HG03108 (cell line): ENCODE results near the gene CEND1.

Source experiments
- ATAC-seq: cut with Tn5 transposase; IDR thresholded peaks from one replicate; pipeline ENCODE4 v1.9.1; 2021; ENCODE audit warnings: moderate library complexity; ENCODE audit not compliant: unreplicated experiment

The CEND1 gene

DNA sequence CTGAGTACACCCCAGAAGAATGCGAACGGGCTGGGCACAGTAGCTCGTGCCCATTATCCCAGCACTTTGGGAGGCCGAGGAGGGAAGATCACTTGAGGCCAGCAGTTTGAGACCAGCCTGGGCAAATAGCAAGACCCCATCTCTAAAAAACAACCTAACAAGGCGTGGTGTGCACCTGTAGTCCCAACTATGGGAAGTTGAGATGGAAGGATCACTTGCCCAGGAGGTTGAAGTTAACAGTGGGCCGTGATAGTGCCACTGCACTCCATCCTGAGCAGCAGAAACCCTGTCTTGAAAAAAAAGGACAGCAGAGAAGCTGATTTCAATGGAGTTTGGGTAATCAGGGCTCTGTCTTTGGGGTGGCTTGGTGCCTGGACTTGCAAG, 23.2 kb upstream of the CEND1 start:
- ATAC-seq, result no peak

DNA sequence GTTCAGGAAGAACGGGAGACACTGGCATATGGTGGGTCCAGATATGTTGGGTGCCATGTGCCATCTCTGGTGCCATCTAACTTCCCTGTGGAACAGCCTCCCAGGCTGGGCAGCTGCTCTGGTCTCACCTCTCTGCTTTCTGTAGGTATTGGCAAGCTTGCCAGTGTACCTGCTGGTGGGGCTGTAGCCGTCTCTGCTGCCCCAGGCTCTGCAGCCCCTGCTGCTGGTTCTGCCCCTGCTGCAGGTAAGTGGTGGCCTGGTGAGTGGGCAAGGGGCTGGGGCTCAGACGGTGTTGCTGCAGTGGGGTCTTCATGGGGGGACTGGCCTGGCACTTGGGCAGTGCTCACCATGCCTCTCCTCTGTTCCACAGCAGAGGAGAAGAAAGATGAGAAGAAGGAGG, 22.5 kb upstream of the CEND1 start:
- ATAC-seq, result no peak

DNA sequence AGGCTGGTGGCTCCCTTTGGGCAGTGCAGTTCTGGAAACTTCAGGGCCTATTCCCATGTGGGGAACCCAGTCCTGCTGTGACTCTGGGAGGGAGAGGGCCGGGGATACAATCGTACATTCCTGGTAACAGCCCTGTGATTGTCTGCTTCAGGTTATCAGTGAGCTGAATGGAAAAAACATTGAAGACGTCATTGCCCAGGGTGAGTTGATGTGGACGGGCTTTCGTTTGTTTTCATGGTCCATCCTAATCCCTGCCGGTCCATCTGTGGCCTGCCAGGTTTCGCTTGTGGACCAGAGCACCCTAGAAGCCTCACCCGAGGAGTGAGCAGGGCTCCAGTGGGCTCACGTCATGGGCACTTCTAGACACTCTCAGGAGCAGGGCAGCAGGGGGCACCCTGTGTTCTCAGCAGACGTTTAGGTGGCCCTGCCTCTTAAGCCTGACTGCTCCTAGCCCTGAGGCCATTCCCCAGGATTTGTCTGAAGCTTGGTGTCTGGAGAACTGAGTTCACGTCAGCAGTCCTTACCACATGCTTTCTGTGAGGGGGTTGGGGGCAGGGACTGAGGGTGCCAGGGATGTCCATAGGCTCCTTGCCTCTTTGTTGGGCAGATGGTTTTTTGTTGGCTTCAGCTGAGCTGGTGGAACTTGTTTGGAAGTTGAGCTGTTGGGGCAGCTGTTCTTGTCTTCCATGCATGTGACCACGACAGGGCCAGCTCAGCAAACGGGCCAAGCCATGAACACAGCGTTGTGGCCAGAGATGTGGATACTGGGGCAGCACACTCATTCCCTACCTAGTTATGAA, 21.8 kb upstream of the CEND1 start:
- ATAC-seq, result no peak

DNA sequence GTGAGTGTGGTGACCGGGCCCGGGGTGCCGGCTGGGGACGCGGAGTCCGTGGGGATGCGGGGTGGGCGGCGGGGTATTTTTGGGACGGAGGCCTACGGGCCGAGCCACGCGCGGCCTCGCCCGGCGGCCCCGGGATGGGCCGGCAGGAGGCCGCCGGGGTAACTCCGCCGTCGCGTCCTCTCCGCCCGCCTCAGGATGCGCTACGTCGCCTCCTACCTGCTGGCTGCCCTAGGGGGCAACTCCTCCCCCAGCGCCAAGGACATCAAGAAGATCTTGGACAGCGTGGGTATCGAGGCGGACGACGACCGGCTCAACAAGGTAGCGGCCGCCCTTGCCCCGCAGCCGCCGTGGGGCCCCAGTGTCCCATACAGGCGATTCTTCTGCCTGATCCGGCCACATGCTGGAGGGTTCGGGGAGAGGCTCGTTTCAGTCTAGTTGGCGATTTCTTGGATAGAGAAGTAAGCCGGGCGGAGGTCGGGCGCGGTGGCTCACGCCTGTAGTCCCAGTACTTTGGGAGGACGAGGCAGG, 20.2 kb upstream of the CEND1 start:
- no peak for ATAC-seq

DNA sequence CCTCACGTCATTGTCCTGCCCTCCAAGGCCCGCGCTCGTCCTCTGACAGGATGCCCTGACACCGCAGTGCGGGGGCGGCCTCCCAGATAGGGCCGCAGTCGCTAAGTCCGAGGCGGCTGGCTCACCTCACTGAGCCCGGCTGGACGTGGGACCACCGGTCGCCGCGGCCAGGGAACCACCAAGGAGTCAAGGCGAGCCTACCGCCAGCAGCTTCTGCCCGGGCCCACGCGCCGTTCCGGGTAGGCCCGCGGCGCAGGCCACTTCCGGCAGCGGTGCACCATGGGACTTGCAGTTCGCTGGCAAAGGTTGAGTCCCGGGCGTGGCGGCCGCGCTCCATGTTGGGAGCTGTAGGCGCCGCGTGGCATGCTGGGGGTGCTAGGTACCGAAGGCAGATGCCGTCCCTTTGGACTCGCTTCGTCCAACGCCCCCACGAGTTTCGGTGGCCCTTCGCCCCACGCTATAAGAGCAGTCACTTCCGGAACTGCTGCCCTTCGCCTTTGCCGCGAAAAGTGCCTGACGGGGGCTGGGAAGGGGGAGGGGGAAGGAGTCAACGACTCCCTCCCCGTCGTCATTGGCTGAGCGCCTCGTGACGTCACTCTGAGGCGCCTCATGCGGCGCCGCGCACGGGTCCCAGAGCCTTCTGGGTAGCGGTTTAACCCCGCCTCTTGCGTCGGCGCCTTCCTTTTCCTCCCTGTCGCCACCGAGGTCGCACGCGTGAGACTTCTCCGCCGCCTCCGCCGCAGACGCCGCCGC, 19.6 kb upstream of the CEND1 start, which contains the start of gene RPLP2:
Gene RPLP2 (plus strand): TSS at position 681 of the 753 bp plus-strand sequence. CDS start 268 bp downstream, outside the sequence.
- ATAC-seq, result peak; percentile 75

DNA sequence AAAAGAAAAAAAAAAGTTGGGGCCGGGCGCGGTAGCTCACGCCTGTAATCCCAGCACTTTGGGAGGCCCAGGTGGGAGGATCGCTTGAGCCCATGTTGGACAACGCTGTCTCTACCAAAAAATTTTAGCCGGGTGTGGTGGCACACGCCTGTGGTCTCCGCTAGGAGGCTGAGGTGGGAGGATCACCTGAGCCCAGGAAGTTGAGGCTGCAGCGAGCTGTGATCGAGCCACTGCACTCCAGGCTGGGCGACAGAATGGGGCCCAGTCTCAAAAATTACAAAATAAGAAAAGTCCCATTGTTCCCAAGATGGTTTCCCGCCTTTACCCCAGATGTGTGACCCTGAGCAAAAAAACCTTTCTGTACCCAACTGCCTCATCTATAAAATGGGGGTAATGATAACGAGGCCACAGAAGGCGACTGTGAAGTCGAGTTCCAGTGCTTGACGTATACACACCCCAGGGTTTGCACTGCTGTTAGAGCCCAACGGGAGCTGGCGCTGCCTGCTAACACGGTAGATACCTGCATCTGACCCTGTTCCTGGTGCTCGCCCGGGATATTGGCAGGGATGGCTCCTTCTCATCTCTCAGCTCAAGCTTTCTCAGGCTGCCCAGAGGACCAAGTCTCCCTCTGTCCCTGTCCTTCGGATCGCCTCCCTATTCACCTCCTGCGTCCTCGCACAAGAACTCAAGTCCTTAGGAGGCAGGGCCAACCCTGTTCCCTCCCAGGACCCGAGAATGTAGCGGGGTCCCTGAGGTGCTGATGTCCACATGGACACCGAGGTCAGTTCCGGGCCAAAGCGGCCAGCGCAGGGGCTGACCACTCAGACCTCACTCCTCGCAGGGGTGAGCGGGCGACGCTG, 18.8 kb upstream of the CEND1 start:
- no peak for ATAC-seq

DNA sequence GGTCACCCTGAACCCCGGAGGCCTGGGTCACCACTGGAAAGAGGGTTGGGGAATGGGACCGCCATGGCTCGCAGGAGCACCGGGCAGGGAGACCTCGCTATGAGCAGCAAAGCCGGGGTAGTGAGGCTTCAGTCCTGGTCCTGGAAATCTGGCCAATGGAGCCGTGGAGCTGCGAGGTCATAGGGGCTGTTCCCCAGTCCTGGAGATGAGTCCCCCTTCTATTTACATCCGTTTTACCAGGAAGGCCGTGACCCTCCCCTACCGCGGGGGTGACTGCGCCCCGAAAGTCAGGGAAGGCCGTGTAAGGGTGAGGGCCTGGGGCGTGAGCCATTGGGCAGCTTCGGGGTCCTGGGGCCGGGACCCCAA, 14.7 kb upstream of the CEND1 start:
- ATAC-seq, result no peak

DNA sequence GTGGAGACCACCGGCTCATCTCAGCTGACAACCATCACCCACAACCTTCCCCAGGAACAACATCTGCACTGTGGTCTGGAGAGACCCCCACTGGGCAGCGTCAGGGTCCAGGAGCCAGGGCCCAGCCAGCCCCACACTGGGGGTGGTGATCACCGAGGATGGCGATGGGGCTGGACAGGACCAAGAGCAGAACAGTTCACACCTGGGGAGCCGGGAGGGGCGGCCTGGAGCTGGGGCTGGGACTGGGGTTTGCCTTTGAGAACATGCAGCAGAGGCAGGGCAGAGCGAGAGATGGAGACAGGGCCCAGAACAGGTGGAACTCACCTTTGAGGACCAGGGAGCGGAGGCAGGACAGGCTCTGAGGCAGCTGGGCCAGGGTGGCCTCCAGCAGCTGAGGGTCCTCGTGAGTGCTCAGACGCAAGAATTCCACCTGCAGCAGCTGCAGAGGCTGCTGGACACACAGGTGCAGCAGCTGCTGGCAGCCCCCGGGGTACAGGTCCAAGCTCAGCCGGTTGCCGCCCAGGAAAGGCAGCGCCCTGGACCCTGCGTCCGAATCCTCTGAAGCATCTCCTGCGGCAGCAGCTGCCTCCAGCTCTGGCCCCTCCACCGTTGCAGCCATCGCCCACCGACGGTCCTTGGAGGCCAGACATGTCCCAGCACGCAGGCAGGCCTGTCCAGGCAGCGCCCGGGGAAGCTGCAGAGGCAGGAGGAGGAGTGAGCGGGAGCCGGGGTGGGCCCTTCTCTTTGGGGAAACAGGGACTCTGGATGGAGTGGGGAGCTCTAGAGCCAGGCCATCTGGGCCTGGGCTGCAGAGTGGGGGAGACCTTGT, 14.1 kb upstream of the CEND1 start:
- no peak for ATAC-seq

DNA sequence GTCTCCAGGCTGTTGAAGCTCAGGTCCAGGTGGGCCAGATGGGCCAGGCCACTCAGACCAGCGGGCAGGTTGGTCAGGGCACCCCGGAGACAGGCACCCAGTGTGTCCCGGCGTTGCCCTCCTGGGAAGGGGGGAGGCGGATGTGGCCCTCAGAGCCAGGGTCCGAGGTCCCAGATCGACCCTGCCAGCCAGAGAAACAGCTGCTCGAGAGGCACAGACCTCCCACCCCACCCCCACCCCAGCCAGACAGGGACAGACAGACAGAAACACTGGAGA, 13.5 kb upstream of the CEND1 start:
- ATAC-seq, result no peak

DNA sequence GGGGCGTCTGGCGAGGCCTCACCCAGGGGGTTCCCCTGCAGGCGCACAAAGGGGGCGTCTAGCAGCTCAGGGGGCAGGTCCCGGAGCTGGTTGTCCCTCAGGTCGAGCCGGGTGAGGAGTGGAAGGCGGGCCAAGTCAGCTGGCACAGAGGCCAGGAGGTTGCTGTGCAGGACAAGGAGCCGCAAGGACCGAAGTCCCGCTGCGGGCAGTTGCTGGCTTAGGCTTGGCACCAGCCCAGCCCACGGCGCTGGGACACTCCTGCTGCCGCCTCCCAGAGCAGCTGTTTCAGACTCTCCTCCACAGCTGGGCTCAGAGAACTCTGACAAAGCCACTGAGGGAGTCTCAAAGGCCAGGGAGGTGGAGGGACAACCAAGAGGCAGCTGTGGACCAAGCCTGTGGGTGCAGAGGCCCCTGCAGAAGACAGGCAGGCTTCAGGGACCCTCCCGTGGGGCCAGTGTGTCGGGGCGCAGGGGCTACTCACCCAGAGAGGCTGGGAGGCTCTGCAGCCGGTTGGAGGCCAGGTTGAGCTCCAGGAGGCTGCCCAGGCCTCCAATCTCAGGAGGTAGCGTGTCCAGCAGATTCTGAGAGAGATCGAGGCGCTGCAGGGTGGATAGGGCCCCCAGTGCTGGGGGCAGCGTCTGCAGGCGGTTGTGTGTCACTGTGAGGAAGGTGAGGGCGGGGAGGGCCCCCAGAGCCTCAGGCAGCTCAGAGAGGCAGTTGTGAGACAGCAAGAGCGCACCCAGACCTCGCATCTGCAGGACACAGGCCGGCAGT, 13.0 kb upstream of the CEND1 start:
- ATAC-seq, result no peak

DNA sequence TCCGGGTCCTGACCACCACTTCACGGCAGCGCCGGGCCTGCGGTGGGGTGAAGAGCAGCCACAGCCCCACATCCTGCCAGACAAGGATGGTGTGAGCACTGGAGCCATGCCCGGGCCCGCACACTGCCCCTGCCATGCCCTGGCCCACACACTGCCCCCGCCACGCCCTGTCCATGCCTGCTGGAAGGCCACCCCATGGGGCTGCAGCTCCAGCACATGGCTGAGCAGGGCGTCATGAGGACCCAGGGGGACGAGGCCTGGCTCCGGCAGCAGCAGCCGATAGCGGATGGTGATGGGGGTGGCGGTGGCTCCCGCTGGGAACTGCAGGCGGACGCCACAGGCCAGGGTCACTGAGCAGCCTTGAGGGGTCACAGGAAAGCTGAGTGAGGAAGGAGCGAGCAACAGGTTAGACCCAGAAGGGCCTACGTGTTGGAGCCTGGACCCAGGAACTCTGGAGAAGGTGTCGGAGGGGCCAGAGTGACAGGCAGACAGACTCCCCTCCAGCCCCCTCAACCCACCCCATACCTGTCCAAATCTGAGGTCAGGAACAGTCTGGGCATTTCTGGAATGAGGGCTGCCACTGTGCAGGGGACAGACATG, 12.2 kb upstream of the CEND1 start:
- ATAC-seq, result no peak

DNA sequence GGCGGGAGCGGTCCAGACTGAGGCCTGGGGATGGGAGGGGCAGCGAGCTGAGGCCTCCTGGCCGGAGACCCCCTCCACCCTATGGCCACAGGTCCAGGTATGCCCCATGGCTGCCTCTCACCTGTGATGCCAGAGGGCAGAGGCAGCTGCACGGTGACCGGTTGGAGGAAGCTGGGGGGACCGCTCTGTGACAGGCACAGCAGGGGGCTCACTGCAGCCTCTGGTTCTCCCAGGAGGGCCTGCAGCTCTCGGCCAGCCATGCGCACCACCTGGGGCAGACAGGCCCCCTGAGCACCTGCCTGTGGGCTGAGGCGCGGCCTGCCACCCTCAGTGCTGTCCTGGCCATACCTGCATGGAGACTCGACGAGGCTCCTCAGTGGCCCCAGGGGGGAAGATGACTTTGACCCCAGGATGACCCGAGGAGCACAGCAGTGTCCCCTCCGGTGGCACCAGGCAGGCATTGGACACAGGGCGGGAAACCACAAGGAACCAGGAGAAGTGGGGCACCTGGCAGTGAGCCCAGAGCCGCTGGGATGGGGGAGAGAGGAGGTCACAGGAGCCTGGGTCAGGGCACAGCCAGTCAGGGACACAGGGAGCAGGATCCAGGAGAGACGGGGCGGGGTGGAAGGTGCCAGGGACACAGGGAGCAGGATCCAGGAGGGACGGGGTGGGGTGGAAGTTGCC, 11.3 kb upstream of the CEND1 start:
- no peak for ATAC-seq

DNA sequence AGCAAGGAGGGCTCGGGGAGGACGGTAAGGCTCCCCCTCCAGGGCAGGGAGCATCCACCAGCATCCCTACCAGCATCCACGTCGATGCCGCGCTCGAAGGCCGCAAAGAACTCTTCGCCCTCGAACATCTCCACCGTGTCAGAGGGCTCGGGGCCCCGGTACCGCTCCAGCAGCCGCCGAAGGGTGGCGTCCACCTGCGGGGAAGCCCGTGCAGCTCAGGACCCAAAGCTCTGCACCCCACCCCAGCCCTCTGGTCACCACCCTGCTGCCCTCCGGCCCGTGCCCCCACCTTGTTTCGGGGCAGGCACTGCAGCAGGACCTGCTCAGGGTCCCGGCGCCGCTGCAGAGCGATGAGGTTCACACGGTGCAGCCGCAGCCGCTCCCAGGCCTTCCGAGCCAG, 10.6 kb upstream of the CEND1 start:
- ATAC-seq, result no peak

DNA sequence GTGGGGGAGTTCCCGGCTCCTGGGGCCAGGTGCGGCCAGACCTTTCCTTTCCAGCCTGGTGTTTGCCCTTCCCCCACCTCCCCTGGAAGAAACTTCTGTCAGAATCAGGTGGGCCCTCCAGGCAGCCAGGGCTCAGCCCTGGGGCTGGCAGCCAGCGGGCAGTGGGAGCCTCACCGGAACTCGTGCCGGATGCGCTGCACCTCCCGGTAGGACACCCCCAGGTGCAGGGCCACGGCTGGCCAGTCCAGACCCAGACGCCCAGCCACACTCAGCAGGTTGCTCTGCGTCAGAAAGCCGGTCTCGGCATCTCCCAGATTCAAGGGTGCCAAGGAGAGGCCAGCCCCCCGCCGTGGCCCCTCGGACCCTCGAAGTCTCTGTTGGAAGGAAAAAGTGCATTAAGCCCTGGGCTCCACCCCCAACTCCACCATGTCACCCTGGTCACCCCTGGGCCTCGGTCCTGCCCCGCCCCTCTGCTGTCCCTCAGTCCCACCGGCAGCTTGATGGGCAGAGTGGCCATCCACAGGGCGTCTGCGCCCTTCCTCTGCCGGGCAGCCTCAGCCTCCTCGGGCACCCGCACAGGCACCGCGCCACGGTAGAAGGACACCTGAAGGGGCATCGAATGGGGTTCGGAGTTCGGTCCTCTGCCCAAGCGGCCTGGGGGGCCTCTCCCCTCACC, 9.9 kb upstream of the CEND1 start:
- no peak for ATAC-seq

DNA sequence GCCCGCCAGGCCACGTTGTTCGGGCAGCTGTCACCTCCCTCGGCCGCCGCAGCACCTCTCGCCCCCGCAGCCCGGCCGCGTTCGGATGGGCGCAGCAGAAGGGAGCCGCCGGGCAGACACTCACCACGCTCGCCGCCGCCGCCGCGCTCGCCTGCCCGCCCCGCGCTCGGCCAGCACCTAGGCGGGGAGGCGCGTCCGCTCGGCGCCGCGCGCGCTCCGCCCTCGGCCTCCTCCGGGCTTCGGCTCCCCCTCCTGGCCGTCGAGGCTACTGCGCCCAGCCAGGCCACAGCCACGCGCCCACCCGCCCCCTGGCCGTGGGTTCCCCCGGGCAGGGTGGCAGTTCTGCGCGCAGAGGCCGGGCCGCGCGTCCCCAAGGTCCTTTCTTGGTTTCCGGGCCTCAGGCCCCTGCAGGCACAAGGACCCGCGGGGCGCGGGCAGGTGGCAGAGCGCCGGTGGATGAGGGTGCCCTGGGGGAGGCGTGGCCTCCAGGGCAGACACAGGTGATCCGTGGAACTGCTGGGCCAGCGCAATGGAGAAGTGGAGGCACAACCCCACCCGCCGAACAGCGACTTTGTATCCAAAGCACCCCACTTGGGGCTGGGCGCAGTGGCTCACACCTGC, 8.3 kb upstream of the CEND1 start, which contains the start of gene SLC25A22:
Gene SLC25A22 (minus strand): TSS at position 189 of the 621 bp plus-strand sequence. CDS start 3,275 bp downstream, outside the sequence.
- ATAC-seq, result peak; percentile 42

DNA sequence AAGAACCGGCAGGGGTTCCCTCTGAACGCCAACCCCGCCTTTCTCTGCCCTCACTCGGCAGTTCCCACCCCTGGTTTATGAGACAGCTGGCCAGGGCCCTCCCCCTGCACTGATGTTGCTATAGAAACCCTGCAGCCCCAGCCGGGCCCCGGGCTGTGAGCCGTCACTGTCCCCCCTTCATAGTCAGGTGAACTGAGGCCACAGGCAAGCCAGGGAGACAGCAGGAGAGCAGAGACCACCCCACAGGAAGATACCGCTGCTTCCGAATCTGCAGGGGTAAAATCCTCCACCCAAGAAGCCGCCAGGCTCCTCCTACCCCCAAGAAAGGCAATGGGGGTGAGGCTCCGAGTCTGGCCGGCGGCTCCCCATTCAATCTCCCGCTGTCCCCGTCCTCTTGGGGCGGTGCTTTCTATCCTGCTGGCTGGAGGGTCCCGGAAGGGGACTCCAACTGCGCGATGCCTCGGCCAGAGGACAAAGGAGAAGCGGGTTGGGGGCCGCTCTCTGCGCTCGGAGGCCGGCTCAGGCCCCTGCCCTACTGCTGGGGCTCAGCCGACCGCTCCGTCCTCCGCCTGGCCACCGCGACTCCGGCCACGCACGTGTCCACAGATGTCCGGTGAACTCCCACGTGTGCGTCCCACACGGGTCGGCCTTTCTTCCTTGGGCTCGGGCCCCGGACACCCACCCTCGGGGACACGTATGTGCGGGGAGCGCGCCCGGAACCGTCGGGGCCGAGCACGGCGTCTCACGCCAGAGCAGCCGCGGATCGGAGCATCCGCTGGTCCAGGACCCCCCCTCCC, 7.6 kb upstream of the CEND1 start:
- peak; percentile 32 for ATAC-seq
